ENCODE measurements around the gene ZBED3.

Gene ZBED3

DNA sequence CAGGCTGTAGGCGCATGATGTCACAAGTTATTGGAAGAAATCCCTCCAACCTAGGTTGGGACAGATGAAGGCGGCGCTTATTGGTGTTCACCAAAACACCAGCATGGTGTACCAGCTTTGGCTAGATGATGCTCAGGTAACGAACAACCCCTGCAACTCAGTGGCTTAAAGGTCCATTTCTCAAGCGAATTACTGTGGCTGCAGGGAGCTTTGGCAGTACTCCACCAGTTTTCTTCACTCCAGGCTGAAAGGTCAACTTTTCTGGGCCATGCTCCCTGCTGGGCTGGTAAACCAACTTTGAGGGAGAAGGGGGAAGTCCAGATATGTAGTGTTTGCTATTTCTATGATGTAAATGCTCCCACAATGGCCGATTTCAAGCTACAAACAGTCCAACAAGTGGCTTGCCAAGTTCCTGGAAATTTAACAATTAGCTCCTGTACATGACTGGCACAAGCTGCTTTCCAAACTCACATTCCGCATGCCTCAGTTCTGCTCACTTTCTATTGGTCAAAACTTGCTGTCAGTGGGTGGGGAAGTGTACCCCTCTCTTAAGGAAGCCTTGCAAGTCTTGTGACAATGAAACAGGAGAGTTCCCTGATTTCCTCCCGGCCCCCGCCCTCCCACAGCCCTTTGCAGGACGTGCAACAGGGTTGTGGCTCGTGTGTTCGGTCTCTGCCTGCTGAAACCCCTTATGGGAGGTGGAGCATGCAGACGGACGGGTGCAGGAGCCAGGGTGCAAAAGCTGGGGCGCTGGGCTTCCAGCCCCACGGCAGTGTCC, 588 bp upstream of the ZBED3 start:
- TF ChIP-seq POLR2AphosphoS5 (IDR thresholded peaks at IDR 0.05; ENCODE audit: low read depth, low read length), result 0 out of 2 replicates have a peak, but pooled peaks have one; percentile 14
- TF ChIP-seq FOXP2 (optimal IDR thresholded peaks at IDR 0.05; ENCODE audit: borderline replicate concordance, extremely low read depth, extremely low read length, insufficient read depth), result no peak
- TF ChIP-seq TAF1 (IDR thresholded peaks at IDR 0.05; ENCODE audit: borderline replicate concordance, insufficient read depth, low read length), result 0 out of 2 replicates have a peak, but pooled peaks have one; percentile 12

DNA sequence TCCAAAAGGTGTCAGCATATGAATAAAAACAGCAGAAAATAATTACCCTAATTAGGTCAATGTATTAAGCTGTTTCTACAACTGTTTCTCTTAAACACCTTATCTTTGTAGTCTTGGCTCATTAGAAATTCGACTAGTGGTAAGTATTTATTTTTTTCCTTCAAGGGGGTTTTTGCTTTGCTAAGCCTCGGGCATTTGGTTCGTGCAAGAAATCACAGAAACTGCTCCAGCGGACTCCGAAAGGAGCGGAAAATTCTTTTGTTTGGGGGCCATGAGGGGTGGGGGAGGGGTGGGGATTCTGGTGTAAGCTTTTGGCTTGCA, 757 bp downstream of the ZBED3 start:
- TF ChIP-seq TAF1 (IDR thresholded peaks at IDR 0.05; ENCODE audit: borderline replicate concordance, insufficient read depth, low read length) (no peak), SIN3A (IDR thresholded peaks at IDR 0.05; ENCODE audit: borderline replicate concordance, insufficient read depth, low read length) (no peak), POLR2AphosphoS5 (IDR thresholded peaks at IDR 0.05; ENCODE audit: low read depth, low read length) (no peak), REST (IDR thresholded peaks at IDR 0.05; ENCODE audit: insufficient read depth in 1 of 2, low read depth in 2 of 2, low read length in 2 of 2) (no peak), FOXP2 (optimal IDR thresholded peaks at IDR 0.05; ENCODE audit: borderline replicate concordance, extremely low read depth, extremely low read length, insufficient read depth) (no peak)

DNA sequence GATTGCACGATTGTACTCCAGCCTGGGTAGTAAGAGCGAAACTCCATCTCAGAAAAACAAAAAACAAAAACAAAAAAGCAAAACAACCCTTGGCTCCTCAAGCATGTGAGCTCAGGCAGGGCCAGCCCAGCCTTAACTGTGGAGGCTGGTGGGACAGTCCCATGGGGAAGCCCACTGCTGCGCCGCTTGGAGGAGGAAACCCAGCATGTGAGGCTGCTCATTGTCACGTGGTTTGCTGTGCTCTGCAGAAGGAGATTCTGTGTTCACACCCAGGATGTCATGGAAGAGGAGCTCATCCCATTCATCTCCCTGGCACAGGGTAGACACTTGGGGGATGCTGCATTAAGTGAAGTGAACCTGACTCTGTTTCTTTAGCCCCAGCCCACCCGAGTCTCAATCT, 4.0 kb downstream of the ZBED3 start:
- TF ChIP-seq REST (IDR thresholded peaks at IDR 0.05; ENCODE audit: insufficient read depth in 1 of 2, low read depth in 2 of 2, low read length in 2 of 2) (no peak), POLR2AphosphoS5 (IDR thresholded peaks at IDR 0.05; ENCODE audit: low read depth, low read length) (no peak), SIN3A (IDR thresholded peaks at IDR 0.05; ENCODE audit: borderline replicate concordance, insufficient read depth, low read length) (no peak), FOXP2 (optimal IDR thresholded peaks at IDR 0.05; ENCODE audit: borderline replicate concordance, extremely low read depth, extremely low read length, insufficient read depth) (no peak), TAF1 (IDR thresholded peaks at IDR 0.05; ENCODE audit: borderline replicate concordance, insufficient read depth, low read length) (no peak)

- TF ChIP-seq FOXP2 (optimal IDR thresholded peaks at IDR 0.05; ENCODE audit: borderline replicate concordance, extremely low read depth, extremely low read length, insufficient read depth) (no peak), POLR2AphosphoS5 (IDR thresholded peaks at IDR 0.05; ENCODE audit: low read depth, low read length) (no peak), SIN3A (IDR thresholded peaks at IDR 0.05; ENCODE audit: borderline replicate concordance, insufficient read depth, low read length) (no peak), REST (IDR thresholded peaks at IDR 0.05; ENCODE audit: insufficient read depth in 1 of 2, low read depth in 2 of 2, low read length in 2 of 2) (no peak), TAF1 (IDR thresholded peaks at IDR 0.05; ENCODE audit: borderline replicate concordance, insufficient read depth, low read length) (no peak)
These were observed 4.8 kb downstream of the ZBED3 start for GRCh38 chr5:77082280-77082679.

DNA sequence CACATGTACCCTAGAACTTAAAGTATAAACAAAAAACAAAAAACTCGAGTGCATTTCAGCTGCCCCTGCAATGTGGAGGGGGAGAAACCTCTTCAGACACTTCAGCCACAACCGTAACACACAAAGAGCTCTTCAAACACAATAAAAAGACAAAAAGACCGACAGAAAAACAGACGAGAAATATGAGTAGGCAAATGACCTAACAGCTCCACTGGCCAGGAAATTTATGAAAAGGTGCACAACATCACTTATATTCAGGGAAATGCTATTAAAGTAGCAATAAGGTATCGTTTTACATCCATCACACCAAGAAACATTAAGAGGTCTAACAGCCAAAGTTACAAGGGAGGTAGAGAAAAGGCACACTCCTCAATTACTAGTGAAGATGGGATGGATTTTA, 6.2 kb downstream of the ZBED3 start:
- TF ChIP-seq REST (IDR thresholded peaks at IDR 0.05; ENCODE audit: insufficient read depth in 1 of 2, low read depth in 2 of 2, low read length in 2 of 2) (no peak), TAF1 (IDR thresholded peaks at IDR 0.05; ENCODE audit: borderline replicate concordance, insufficient read depth, low read length) (no peak), SIN3A (IDR thresholded peaks at IDR 0.05; ENCODE audit: borderline replicate concordance, insufficient read depth, low read length) (no peak), FOXP2 (optimal IDR thresholded peaks at IDR 0.05; ENCODE audit: borderline replicate concordance, extremely low read depth, extremely low read length, insufficient read depth) (no peak), POLR2AphosphoS5 (IDR thresholded peaks at IDR 0.05; ENCODE audit: low read depth, low read length) (no peak)
